Measurements from ENCODE around the gene GUCY1A2.
"Not testable (repeated sequence)": the region's sequence is repeated elsewhere in the genome, so short reads cannot be mapped to it uniquely, and the experiment has no call there.

Gene GUCY1A2

DNA sequence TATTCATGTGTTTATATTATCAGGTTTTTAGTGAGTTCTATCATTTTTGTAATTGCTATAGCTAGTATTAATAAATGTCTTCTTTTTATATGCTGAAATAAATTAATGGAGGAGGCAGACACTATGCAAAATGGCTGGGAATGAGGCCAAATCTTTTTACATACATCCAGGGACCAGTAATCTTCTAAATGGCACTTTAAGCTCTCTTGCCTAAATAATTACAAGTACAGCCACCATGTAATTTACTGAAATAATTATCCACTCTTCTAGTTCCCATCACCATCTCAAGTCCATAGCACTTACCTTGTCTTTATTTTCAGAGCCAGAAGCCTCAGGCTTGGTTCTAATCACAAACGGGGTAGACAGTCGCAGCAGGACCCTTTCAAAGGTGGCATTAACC, 79.1 kb downstream of the GUCY1A2 start:
- DNase-seq (ENCODE audit: low spot score): peak; percentile 30

DNA sequence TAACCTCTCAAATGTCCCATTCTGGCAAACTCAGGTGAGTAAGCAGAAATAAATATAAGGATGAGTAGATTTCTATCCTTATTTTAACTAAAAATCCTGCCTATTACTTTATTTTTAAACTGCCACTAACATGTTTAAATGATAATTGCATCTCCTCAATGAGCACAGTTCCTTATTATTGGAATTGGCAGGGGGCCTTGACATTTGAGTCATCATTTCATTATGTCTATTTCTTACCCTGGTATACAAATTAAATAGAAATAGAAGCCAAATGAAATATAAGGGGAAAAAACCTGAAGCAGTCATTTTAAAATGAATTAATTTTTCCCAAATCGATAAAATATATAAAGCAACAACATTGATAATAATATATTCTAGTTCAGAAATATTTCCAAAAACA, 81.2 kb downstream of the GUCY1A2 start:
- no peak for DNase-seq (ENCODE audit: low spot score)

DNA sequence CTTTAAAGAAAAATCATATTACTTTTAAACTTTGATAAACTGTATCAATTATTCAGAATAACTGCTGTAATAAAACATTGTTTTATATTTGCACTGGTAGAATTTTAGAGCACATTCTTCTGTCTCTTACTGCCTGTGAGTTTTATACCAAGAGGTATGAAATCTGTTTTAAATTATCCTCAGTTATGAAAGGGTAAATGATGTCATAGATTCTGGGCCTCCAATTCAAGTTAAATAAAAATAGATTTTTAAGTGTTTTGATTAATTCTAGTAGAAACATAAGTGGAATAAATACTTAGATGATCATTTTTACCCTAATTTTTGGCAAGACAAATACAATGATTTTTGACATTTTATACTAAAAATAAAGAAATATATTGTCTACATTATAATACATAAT, 93.0 kb downstream of the GUCY1A2 start:
- DNase-seq (ENCODE audit: low spot score): no peak

DNA sequence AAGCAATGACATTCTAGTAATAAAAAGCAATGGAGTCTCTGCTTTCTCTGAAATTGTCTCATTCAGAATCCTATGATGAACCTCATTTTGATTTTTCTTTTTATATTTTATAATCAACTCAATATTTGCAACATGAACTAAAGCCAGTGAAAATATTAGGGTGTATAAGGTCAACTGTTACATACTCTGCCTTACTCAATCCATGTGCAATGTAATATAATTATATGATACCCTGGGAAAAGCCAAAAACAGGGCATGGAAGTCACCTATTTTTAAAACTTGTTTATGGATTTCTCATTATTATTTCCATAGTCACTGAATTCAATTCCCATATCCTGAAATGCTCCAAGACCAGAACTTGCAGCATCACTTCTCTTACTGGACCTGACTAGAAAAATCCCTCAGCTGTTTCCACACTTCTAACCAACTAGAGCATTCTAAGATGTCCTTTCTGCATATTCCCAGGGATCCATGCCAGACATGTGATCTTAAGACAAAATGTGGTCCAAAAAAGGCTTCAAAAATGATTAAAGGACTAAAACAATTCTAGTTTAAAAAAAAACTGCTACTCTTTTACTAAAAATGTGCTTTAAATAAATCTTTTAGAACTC, 97.3 kb downstream of the GUCY1A2 start:
- no peak for DNase-seq (ENCODE audit: low spot score)

DNA sequence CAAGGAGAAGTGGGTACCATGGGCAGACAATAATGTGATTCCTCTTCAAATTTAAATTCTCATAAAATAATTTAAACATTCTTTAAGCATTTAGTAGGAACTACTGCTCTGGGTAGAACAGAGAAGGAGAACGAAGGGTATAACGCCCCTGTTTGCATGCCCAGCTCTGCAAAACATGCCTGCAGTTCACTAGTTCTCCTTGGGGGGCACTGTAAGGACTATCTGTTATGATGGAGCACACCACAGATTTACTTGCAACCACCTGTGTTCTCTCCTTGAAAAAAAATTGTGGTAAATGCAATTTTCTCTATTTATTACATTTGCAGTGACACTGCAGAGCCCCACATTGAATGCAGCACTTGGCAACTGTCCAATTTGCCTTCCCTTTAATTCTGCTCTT, 100.3 kb downstream of the GUCY1A2 start:
- DNase-seq (ENCODE audit: low spot score): peak; percentile 53

DNA sequence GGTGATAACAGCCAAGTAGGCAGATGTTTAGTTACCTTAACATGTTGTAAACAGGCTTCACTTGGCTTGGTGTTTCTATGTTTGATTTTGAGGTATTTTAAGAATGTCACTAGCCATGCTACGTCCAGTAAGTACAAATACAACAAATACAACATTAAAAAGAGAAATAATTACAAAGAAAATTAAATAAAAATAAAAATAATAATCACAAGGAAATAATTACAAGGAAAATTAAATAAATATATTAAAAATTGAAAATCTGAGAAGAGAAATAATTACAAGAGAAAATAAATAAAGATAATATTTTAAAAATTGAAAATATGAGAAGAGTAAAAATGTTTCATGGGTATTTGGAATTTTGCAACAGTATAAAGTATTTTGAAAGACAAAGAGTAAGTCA, 103.9 kb downstream of the GUCY1A2 start:
- DNase-seq (ENCODE audit: low spot score): no peak

DNA sequence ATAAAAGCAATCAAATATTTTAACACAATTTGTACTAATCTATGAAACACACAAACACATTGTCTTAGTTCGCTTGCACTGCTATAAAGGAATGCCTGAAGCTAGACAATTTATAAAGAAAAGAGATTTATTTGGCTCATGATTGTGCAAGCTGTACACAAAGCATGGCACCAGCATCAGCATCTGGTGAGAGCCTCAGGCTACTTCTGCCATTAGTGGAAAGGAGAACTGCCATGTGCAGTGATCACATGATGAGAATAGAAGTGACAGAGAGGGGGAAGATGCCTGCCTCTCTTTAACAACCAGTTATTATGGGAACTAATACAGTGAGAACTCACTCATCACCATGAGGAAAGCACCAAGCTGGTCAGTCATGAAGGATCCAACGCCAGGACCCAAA, 105.1 kb downstream of the GUCY1A2 start:
- no peak for DNase-seq (ENCODE audit: low spot score)

DNA sequence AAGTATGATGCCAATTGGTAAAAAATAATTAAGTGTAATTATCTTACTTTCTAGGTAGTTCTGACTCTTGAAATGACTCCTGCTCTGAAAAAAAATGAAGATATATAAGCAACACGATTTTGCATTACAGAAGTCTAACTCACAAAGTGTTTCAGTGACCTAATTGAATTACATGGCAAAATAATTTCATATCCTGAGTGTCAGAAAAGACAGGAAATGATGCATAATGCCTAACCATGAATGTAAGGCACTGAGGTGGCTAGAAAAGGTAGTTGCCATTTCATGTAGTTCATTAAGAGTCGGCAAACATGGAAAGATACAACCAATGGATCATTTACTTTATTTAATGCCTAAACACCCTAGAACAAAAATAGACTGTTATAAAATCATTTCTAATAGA, 113.5 kb downstream of the GUCY1A2 start:
- DNase-seq (ENCODE audit: low spot score): no peak

DNA sequence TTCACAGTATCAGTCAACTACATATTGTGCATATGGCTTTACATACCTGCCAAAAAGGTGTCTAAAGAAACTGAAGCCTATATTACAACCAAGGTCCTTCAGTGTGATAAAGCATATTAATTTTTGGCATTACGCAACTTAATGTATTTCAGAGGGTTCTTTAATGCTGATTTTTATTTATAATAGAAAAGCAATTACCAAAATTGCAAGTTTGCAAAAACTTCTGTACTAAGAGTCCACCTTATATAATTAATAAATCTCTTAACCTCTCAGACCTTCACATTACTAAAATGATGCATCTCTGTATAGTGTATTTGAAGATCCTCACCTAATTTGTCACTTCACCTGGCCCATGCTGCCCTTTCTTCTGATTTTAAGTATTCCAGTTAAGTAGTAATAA, 128.6 kb downstream of the GUCY1A2 start:
- DNase-seq (ENCODE audit: low spot score): no peak

DNA sequence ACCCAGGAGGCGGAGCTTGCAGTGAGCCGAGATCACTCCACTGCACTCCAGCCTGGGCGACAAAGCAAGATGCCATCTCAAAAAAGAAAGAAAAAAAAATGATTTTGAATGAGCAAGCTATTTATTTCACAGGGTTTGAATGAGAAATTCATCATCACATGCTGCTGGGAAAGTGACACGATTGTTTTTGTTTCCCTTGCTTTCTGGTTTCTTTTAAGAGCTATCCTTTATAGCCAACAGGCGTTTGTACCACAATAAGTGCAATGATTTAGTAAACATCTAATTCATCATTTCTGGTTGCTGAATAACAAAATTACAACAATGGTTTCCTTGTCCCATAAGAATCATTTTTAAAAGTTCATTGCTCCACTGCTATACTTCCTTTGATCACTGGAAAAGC, 129.9 kb downstream of the GUCY1A2 start:
- DNase-seq (ENCODE audit: low spot score): no peak

- not testable (repeated sequence) for DNase-seq (ENCODE audit: low spot score)
Observed at GRCh38 chr11:106883693-106884092, 134.6 kb downstream of the GUCY1A2 start.

GRCh38 chr11:106879832-106880546, 138.3 kb downstream of the GUCY1A2 start:
- DNase-seq (ENCODE audit: low spot score): no peak

- DNase-seq (ENCODE audit: low spot score): no peak
Observed at GRCh38 chr11:106879029-106879428, 139.2 kb downstream of the GUCY1A2 start.

DNA sequence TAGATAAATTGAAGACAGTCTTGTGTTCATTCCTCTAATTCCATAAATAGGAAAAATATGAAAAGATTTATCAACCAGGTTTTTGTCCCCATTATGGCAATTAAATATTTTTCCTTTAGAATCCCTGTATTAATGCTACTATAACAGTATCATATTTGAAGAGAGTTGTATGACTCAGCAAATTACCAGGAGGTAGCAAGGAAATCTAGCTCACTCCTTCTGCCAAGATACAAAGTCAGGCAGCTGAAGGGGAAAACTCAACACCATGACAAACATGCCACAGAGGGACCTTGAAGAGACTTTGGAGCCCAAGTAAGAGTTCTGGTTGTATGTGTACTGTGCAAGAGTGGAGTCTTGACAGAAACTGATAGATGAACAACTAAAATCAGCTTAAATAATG, 143.3 kb downstream of the GUCY1A2 start:
- no peak for DNase-seq (ENCODE audit: low spot score)

DNA sequence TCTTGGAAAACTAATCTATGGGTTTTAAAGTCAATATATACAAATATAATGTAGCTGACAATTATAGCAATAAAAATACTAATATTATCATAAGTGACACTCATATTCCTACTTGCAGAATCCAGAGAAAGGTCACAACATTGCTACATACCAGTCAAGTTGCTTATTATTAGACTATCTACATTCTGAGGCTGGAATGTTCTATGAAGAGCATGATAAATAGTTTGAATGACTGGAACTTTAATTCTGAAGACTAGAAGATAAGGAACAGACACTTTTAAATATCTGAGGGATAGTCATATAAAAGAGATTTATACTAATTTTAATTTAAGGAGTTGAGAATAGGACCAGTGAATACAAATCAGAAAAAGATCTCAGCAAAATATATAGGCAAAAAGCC, 146.0 kb downstream of the GUCY1A2 start:
- no peak for DNase-seq (ENCODE audit: low spot score)

GRCh38 chr11:106858200-106858599, 160.1 kb downstream of the GUCY1A2 start:
- no peak for DNase-seq (ENCODE audit: low spot score)

DNA sequence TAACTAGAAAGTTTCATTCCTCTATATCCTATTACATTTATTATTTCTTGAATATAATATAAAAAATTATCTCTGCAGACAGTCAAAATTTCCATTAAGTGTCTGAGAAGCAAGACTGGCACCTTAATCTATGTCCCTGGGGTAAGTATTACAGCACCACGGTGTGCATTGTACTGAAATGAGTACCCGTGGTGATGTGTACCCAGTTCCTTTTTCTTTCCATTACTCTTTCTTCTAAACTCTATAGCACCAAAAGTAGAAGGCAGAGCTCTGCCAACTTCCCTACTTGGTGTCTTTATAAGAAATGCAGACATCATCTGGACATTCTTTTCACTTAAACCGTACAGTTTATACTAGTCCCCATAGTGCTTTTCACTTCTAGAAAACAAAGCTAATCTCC, 161.7 kb downstream of the GUCY1A2 start:
- DNase-seq (ENCODE audit: low spot score): no peak

GRCh38 chr11:106854429-106854828, 163.8 kb downstream of the GUCY1A2 start:
- DNase-seq (ENCODE audit: low spot score): no peak

GRCh38 chr11:106853850-106854401, 164.3 kb downstream of the GUCY1A2 start:
- DNase-seq (ENCODE audit: low spot score): no peak

DNA sequence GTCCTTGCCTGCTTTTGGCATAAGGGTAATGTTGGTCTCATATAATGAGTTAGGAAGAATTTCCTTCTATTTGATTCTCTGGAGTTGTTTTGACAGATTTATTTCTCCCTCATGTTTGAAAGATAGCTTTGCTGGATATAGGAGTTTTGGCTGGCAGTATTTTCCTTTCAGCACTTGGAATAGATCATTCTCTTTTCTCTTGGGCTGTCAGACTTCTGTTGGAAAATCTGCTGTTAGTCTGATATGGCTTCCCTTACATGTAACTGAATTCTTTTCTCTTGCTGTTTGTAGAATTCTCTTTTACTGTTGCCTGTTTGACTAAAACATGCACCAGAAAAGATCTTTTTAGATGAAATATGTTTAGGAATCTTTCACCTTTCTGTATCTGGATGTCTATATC, 165.5 kb downstream of the GUCY1A2 start:
- no peak for DNase-seq (ENCODE audit: low spot score)

DNA sequence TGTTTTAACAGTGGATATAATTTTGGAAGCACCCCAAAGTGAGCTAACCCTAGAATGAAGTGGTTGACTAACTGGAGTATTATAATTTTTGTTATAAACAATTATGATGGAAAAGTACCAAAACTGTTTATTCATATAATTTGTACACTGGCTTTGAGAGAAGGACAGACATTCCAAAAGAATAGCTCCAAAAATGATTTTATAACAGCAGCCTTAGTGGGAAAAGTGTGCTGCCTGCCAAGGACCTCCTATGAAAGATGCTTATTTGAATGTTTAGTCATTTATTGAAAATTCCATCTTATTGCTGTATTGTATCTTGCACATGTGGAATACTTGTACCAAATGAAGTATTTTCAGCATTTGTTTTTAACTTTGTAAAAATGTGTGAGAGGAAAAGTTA, 169.8 kb downstream of the GUCY1A2 start:
- DNase-seq (ENCODE audit: low spot score): no peak

DNA sequence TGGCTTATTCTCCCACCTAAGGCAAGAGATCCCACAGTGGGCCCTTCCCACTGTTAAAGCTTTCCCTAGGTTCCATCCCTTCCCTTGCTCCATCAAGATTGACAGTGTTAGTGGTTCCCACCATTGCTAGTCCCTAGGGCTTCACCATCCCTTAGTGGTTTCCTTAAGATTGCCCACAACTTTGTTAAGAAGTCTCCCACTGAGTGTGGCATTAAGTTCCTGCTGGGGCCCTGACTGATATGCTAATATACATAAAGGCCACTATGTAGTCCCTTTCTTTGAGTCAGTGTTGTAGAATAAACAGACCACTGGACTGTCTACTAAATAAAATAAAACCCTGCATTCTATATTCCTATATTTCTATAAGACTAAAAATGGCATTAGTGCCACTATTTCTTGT, 176.1 kb downstream of the GUCY1A2 start:
- DNase-seq (ENCODE audit: low spot score): no peak

DNA sequence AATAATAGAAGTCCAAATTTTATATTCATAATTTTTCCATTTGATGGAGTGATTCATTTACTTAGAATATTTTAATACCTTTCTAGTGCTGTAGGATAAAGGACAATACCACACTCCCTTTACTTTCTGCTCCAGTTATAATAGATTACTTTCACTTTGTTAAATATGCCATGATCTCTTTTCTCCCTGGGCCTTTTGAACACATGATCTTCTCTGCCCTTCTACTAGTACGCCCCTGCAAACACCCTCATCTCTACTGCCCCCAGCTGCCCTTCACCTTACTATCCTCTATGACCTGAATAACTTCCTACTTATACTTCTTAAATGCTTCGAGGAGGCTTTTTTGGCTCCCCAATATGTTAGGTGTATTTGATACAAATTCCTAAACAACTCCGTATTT, 177.3 kb downstream of the GUCY1A2 start:
- DNase-seq (ENCODE audit: low spot score): no peak

- DNase-seq (ENCODE audit: low spot score): no peak
Observed at GRCh38 chr11:106840146-106840545, 178.1 kb downstream of the GUCY1A2 start.

Data from D341Med (cell line).